OCI-LY7 (cell line): Measurements from ENCODE around the gene TSPAN9. TPM values are rescaled to one million over a fixed set of nuclear protein-coding genes. Genes with fewer than 3 reads are reported as not detected.

Experiments used
- Bru-seq: library from RNA; stranded (reverse); fragments of 400-500 nt; gene quantifications from one replicate; lab custom pipeline; 2021; lab: Mats Ljungman, UMichigan
- BruChase-seq, 2 experiments: library from RNA; stranded (reverse); fragments of 400-500 nt; gene quantifications; one replicate each; lab custom pipeline; 2021; lab: Mats Ljungman, UMichigan
- BruUV-seq: library from RNA; stranded (reverse); fragments of 400-500 nt; replicated peaks from 2 replicates; lab custom pipeline; 2021; lab: Mats Ljungman, UMichigan
- CTCF ChIA-PET: fragments of 300-600 bp; sonication (Branson Sonifier 250); formaldehyde crosslinking; loops from one replicate; lab custom pipeline; 2022; ENCODE audit warnings: antibody characterized with exemption; ENCODE audit not compliant: unreplicated experiment; lab: Charles Lee
- POLR2A ChIA-PET: fragments of 300-600 bp; sonication (Branson Sonifier 250); formaldehyde crosslinking; loops from one replicate; lab custom pipeline; 2022; ENCODE audit warnings: antibody characterized with exemption; lab: Charles Lee
- DNase-seq: peaks from one replicate; pipeline ENCODE4 v3.0.0-alpha.2; 2015; ENCODE audit warnings: low spot score
- H2AFZ ChIP-seq: fragments of 200-600 bp; sonication (generic), shearing (Covaris generic); 2 replicates; pipeline ENCODE4 v1.6.1; 2014; ENCODE audit warnings: mild to moderate bottlenecking, antibody characterized with exemption, low read length, moderate library complexity
- H3K27ac ChIP-seq: fragments of 200-600 bp; sonication (generic); 2 replicates; pipeline ENCODE4 v1.5.1; 2014; ENCODE audit warnings: mixed run types, low read depth, mild to moderate bottlenecking, moderate library complexity, low read length, inconsistent platforms; ENCODE audit not compliant: poor library complexity, severe bottlenecking
- H3K36me3 ChIP-seq: fragments of 200-600 bp; sonication (generic); 2 replicates; pipeline ENCODE4 v1.6.1; 2014; ENCODE audit warnings: mild to moderate bottlenecking, antibody characterized with exemption, low read length, moderate library complexity, mixed read lengths; ENCODE audit not compliant: insufficient read depth
- H3K4me1 ChIP-seq: fragments of 200-600 bp; sonication (generic); 2 replicates; pipeline ENCODE4 v1.5.1; 2014; ENCODE audit warnings: mild to moderate bottlenecking, low read length; ENCODE audit not compliant: insufficient read depth, poor library complexity, severe bottlenecking
- H3K4me2 ChIP-seq: fragments of 200-600 bp; sonication (generic); 2 replicates; pipeline ENCODE4 v1.6.1; 2014; ENCODE audit warnings: mild to moderate bottlenecking, low read length
- H3K4me3 ChIP-seq: fragments of 200-600 bp; sonication (generic); 2 replicates; pipeline ENCODE4 v1.5.1; 2014; ENCODE audit warnings: mild to moderate bottlenecking, low read depth, low read length; ENCODE audit not compliant: poor library complexity, severe bottlenecking
- H3K79me2 ChIP-seq: fragments of 200-600 bp; sonication (generic); 2 replicates; pipeline ENCODE4 v1.6.1; 2016; ENCODE audit warnings: low read depth, mild to moderate bottlenecking, low read length, moderate library complexity, mixed read lengths; ENCODE audit not compliant: insufficient read depth
- H3K9me2 ChIP-seq: fragments of 200-600 bp; sonication (generic); 2 replicates; pipeline ENCODE4 v1.6.1; 2016; ENCODE audit warnings: mild to moderate bottlenecking, low read length, mixed read lengths; ENCODE audit not compliant: insufficient read depth
- H3K9me3 ChIP-seq: fragments of 200-600 bp; sonication (generic); 2 replicates; pipeline ENCODE4 v1.6.1; 2014; ENCODE audit warnings: mild to moderate bottlenecking, mixed run types, low read length, mixed read lengths
- H4K20me1 ChIP-seq: fragments of 200-600 bp; sonication (generic); 2 replicates; pipeline ENCODE4 v1.6.1; 2014; ENCODE audit warnings: mild to moderate bottlenecking, antibody characterized with exemption, low read length, moderate library complexity, mixed read lengths; ENCODE audit not compliant: insufficient read depth
- EZH2phosphoT487 ChIP-seq: fragments of 200-600 bp; sonication (generic); IDR thresholded peaks from 2 replicates; pipeline ENCODE4 v1.6.1; 2018; ENCODE audit warnings: low read depth, borderline replicate concordance, mild to moderate bottlenecking, mixed run types, antibody characterized with exemption, low read length, moderate library complexity, mixed read lengths
- intact Hi-C: fragments of 100-400 bp; cut with micrococcal nuclease; formaldehyde crosslinking; loops from one replicate; pipeline ENCODE4 v1.10.0; 2022; ENCODE audit not compliant: unreplicated experiment
- long read RNA-seq: library from polyadenylated mRNA; stranded (forward); transcript quantifications from one replicate; pipeline ENCODE4 v2.0.0, GENCODE V29; 2022
- total RNA-seq, 2 experiments: library from RNA; depleted of rRNA in 1 of 2; stranded (reverse); fragments of >200 nt in 1 of 2; shearing (Covaris generic) in 1 of 2; gene quantifications; 2 replicates each; pipeline ENCODE4 v1.2.3, GENCODE V29; 2014 to 2022
- TF ChIP-seq, protein P1 (sequence below): fragments of 200-600 bp; sonication (generic); conservative IDR thresholded peaks from 2 replicates; pipeline ENCODE4 v1.5.1; 2014; ENCODE audit warnings: mild to moderate bottlenecking, antibody characterized with exemption, low read length, moderate library complexity, mixed read lengths

Gene TSPAN9, protein sequence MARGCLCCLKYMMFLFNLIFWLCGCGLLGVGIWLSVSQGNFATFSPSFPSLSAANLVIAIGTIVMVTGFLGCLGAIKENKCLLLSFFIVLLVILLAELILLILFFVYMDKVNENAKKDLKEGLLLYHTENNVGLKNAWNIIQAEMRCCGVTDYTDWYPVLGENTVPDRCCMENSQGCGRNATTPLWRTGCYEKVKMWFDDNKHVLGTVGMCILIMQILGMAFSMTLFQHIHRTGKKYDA
- total RNA-seq (2014; rRNA removed; shearing (Covaris generic)) (0.50 TPM in 1 of 2 replicates, not detected in the other), total RNA-seq (2022) (0.74 and 1.3 TPM in 2 replicates), Bru-seq, nascent RNA (percentile 26 among the genes with signal in this experiment), BruChase-seq, experiment 1, labeled RNA remaining after a 6-hour chase (percentile 27 among the genes with signal in this experiment), BruChase-seq, experiment 2, labeled RNA remaining after a 2-hour chase (percentile 29 among the genes with signal in this experiment)
- long read RNA-seq: 0 reads

GRCh38 chr12:3076730-3077571, at the start of gene TSPAN9:
TSPAN9 (plus strand) TSS chr12:3077379; CDS start chr12:3201194, 123,815 bp downstream.
- H3K4me3 ChIP-seq: peak within 1 kb of the TSS; percentile 67
- CTCF ChIA-PET: no interaction called here
- no peak within 1 kb of the TSS for H3K27ac ChIP-seq
- peak; percentile 56 for DNase-seq
- no TSS peak for BruUV-seq
- no peaks in the 10 kb centered on the region for H3K4me1 ChIP-seq
- no peaks in the 10 kb centered on the region for H3K9me2 ChIP-seq
- no peaks in the 10 kb centered on the region for H4K20me1 ChIP-seq
- TF ChIP-seq, protein P1, sequence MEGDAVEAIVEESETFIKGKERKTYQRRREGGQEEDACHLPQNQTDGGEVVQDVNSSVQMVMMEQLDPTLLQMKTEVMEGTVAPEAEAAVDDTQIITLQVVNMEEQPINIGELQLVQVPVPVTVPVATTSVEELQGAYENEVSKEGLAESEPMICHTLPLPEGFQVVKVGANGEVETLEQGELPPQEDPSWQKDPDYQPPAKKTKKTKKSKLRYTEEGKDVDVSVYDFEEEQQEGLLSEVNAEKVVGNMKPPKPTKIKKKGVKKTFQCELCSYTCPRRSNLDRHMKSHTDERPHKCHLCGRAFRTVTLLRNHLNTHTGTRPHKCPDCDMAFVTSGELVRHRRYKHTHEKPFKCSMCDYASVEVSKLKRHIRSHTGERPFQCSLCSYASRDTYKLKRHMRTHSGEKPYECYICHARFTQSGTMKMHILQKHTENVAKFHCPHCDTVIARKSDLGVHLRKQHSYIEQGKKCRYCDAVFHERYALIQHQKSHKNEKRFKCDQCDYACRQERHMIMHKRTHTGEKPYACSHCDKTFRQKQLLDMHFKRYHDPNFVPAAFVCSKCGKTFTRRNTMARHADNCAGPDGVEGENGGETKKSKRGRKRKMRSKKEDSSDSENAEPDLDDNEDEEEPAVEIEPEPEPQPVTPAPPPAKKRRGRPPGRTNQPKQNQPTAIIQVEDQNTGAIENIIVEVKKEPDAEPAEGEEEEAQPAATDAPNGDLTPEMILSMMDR: no peak
- no peak for TF ChIP-seq EZH2phosphoT487
- intact Hi-C loops: no loop called here
- H3K36me3 ChIP-seq: no peaks in the 10 kb centered on the region
- H3K4me2 ChIP-seq: peak within 1 kb of the TSS; percentile 67
- POLR2A ChIA-PET: no interaction called here
- H2AFZ ChIP-seq: peak within 1 kb of the TSS; percentile 51; the same call in 1 of the 2 replicates
- no peaks in the 10 kb centered on the region for H3K9me3 ChIP-seq
- no peaks in the 10 kb centered on the region for H3K79me2 ChIP-seq

GRCh38 chr12:3028108-3028507, 49.1 kb upstream of the TSPAN9 start:
- POLR2A ChIA-PET: no interaction called here
- TF ChIP-seq, protein P1: no peak
- no peak for TF ChIP-seq EZH2phosphoT487
- intact Hi-C loops: no loop called here
- Histone ChIP-seq H3K9me3 (no peaks in the 10 kb centered on the region), H3K36me3 (no peaks in the 10 kb centered on the region), H3K4me3 (no peak overlapping the region), H3K79me2 (no peaks in the 10 kb centered on the region), H3K4me1 (no peaks in the 10 kb centered on the region), H2AFZ (no peak overlapping the region), H3K27ac (no peak overlapping the region), H4K20me1 (no peaks in the 10 kb centered on the region), H3K4me2 (no peak overlapping the region), H3K9me2 (no peaks in the 10 kb centered on the region)
- no TSS peak for BruUV-seq
- CTCF ChIA-PET: no interaction called here
- DNase-seq: no peak
